OCI-LY7 (cell line): ENCODE results near the gene RELB.

Source experiments
- CTCF ChIP-seq: fragments of 200-600 bp; sonication (generic); conservative IDR thresholded peaks from 2 replicates; pipeline ENCODE4 v1.5.1; 2014; ENCODE audit warnings: mild to moderate bottlenecking, antibody characterized with exemption, low read length, moderate library complexity, mixed read lengths
- EZH2phosphoT487 ChIP-seq: fragments of 200-600 bp; sonication (generic); IDR thresholded peaks from 2 replicates; pipeline ENCODE4 v1.6.1; 2018; ENCODE audit warnings: low read depth, borderline replicate concordance, mild to moderate bottlenecking, mixed run types, antibody characterized with exemption, low read length, moderate library complexity, mixed read lengths

- no peak for TF ChIP-seq CTCF
- no peak for TF ChIP-seq EZH2phosphoT487
These were observed 69.7 kb downstream of the RELB start for GRCh38 chr19:45070861-45071544.
